Nucleus accumbens (tissue), 56 donors: ENCODE results near the gene FNBP1.
"Not testable (repeated sequence)": the region's sequence is repeated elsewhere in the genome, so short reads cannot be mapped to it uniquely, and the experiment has no call there.

Experiments
- DNase-seq, 56 donors: peaks; one replicate each; lab custom pipeline; 2025; lab: John Stamatoyannopoulos, UW

FNBP1 gene

GRCh38 chr9:130023994-130024596 lies 18.9 kb downstream of the FNBP1 start:
- DNase-seq = no peak

- DNase-seq = no peak
Measured at GRCh38 chr9:130023144-130023787, 19.7 kb downstream of the FNBP1 start.

- DNase-seq = no peak
Measured at GRCh38 chr9:130022566-130023143, 20.3 kb downstream of the FNBP1 start.

GRCh38 chr9:130021842-130022241 lies 21.1 kb downstream of the FNBP1 start:
- DNase-seq = not testable (repeated sequence)

- DNase-seq = no peak
Measured at GRCh38 chr9:130021123-130021522, 21.9 kb downstream of the FNBP1 start.

- DNase-seq = peak in 1 of 56 donors; percentile 31
Measured at GRCh38 chr9:130020618-130021017, 22.4 kb downstream of the FNBP1 start.

GRCh38 chr9:130018265-130018664 lies 24.7 kb downstream of the FNBP1 start:
- DNase-seq = no peak

- DNase-seq = not testable (repeated sequence)
Measured at GRCh38 chr9:130017510-130017909, 25.5 kb downstream of the FNBP1 start.

GRCh38 chr9:130017076-130017475 lies 25.9 kb downstream of the FNBP1 start:
- DNase-seq = no peak

GRCh38 chr9:130015353-130016019 lies 27.5 kb downstream of the FNBP1 start:
- no peak for DNase-seq

GRCh38 chr9:130013326-130013725 lies 29.7 kb downstream of the FNBP1 start:
- DNase-seq = no peak

- DNase-seq = no peak
Measured at GRCh38 chr9:130010151-130010988, 32.6 kb downstream of the FNBP1 start.

- DNase-seq = not testable (repeated sequence)
Measured at GRCh38 chr9:130009546-130009945, 33.4 kb downstream of the FNBP1 start.

GRCh38 chr9:130008538-130008937 lies 34.5 kb downstream of the FNBP1 start:
- no peak for DNase-seq

- not testable (repeated sequence) for DNase-seq
Measured at GRCh38 chr9:130006952-130007351, 36.0 kb downstream of the FNBP1 start.

- DNase-seq = no peak
Measured at GRCh38 chr9:130003943-130004552, 38.9 kb downstream of the FNBP1 start.

GRCh38 chr9:130002320-130002719 lies 40.7 kb downstream of the FNBP1 start:
- peak in 2 of 56 donors; percentile 11 to 13 for DNase-seq

GRCh38 chr9:130001190-130001589 lies 41.8 kb downstream of the FNBP1 start:
- no peak for DNase-seq

- DNase-seq = no peak
Measured at GRCh38 chr9:129999141-129999510, 43.9 kb downstream of the FNBP1 start.

- DNase-seq = peak in 18 of 56 donors; percentile 2 to 71 (median 36)
Measured at GRCh38 chr9:129998491-129999140, 44.4 kb downstream of the FNBP1 start.
